CD4-positive, alpha-beta T cell (primary cell): ENCODE data around the gene ATXN2L. TPM values are rescaled to one million over a fixed set of nuclear protein-coding genes. Genes with fewer than 3 reads are reported as not detected.
A peak's percentile ranks its signal among the peaks of the same experiment; 100 is the strongest.

Experiments used
- ATAC-seq: fragments of 200-7000 bp; cut with Tn5 transposase; one replicate; pipeline ENCODE4 v1.10.0; 2022; ENCODE audit warnings: mild to moderate bottlenecking; ENCODE audit not compliant: poor library complexity
- CTCF ChIA-PET: fragments of 350-600 bp; sonication (Branson Sonifier 250); formaldehyde crosslinking; loops from one replicate; lab custom pipeline; 2021; ENCODE audit warnings: antibody characterized with exemption, inconsistent platforms; lab: Charles Lee
- POLR2A ChIA-PET: fragments of 350-600 bp; sonication (Branson Sonifier 250); formaldehyde crosslinking; loops from one replicate; lab custom pipeline; 2021; ENCODE audit warnings: antibody characterized with exemption, inconsistent platforms; lab: Charles Lee
- DNase-seq, 14 experiments: peaks; one replicate each; pipeline ENCODE4 v3.0.0-alpha.2; 2013 to 2020; ENCODE audit warnings: mixed read lengths in 2 of 14
- H3K27ac ChIP-seq, 2 donors: one replicate each; pipeline versions ENCODE4 v1.5.1 to v1.7.0; 2013; ENCODE audit warnings: low read length in 2 of 2, low read depth in 1 of 2, mild to moderate bottlenecking in 1 of 2
- H3K27me3 ChIP-seq, 2 experiments: 1 replicate in 1 of 2; 2 replicates in 1 of 2; pipeline versions ENCODE4 v1.6.1 to v1.7.0; 2013; ENCODE audit warnings: low read length in 2 of 2, control low read depth in 1 of 2, mild to moderate bottlenecking in 1 of 2, moderate library complexity in 1 of 2; ENCODE audit not compliant: insufficient read depth in 2 of 2, control insufficient read depth in 1 of 2
- H3K36me3 ChIP-seq: one replicate; pipeline ENCODE4 v1.6.1; 2013; ENCODE audit warnings: low read length, control low read depth; ENCODE audit not compliant: insufficient read depth
- H3K4me1 ChIP-seq: one replicate; pipeline ENCODE4 v1.6.1; 2013; ENCODE audit warnings: low read length, control low read depth; ENCODE audit not compliant: insufficient read depth
- H3K4me3 ChIP-seq: one replicate; pipeline ENCODE4 v1.5.1; 2013; ENCODE audit warnings: mild to moderate bottlenecking, low read length, moderate library complexity
- H3K9me3 ChIP-seq, 2 experiments: 1 replicate in 1 of 2; 2 replicates in 1 of 2; pipeline versions ENCODE4 v1.6.1 to v1.7.0; 2013; ENCODE audit warnings: low read length in 2 of 2, mild to moderate bottlenecking in 2 of 2, control low read depth in 1 of 2, moderate library complexity in 1 of 2; ENCODE audit not compliant: control insufficient read depth in 1 of 2, insufficient read depth in 1 of 2
- H3K27ac Mint-ChIP-seq: one replicate; pipeline ENCODE4 v1.8.0; 2020; ENCODE audit warnings: mixed read lengths
- H3K27me3 Mint-ChIP-seq: one replicate; pipeline ENCODE4 v1.8.0; 2021; ENCODE audit warnings: mixed read lengths
- H3K36me3 Mint-ChIP-seq: one replicate; pipeline ENCODE4 v1.8.0; 2021; ENCODE audit warnings: low read depth, mixed read lengths
- H3K4me1 Mint-ChIP-seq: one replicate; pipeline ENCODE4 v1.8.0; 2021; ENCODE audit warnings: low read depth, mixed read lengths
- H3K4me3 Mint-ChIP-seq: one replicate; pipeline ENCODE4 v1.8.0; 2020; ENCODE audit warnings: mild to moderate bottlenecking, mixed read lengths
- H3K9me3 Mint-ChIP-seq: one replicate; pipeline ENCODE4 v1.8.0; 2020; ENCODE audit warnings: mixed read lengths
- intact Hi-C, 2 experiments: fragments of 100-400 bp; cut with DNase I in 1 of 2; cut with micrococcal nuclease in 1 of 2; formaldehyde crosslinking; loops; one replicate each; pipeline versions ENCODE4 v1.15.1 to v1.9.0; 2023 to 2025; cut with DNase I, micrococcal nuclease
- total RNA-seq, 174 experiments: library from RNA in 2 of 174; stranded (reverse) in 2 of 174; gene quantifications; one replicate each; pipeline ENCODE4 v1.2.3 and lab custom pipeline; 2021 to 2026
- TF ChIP-seq, protein P1 (sequence below): fragments of 200-600 bp; IDR thresholded peaks from one replicate; pipeline ENCODE4 v1.8.0; 2022; ENCODE audit warnings: antibody characterized with exemption, mild to moderate bottlenecking

The ATXN2L gene
- total RNA-seq, 2 experiments from 2014 or later, result 292 to 304 TPM

DNA sequence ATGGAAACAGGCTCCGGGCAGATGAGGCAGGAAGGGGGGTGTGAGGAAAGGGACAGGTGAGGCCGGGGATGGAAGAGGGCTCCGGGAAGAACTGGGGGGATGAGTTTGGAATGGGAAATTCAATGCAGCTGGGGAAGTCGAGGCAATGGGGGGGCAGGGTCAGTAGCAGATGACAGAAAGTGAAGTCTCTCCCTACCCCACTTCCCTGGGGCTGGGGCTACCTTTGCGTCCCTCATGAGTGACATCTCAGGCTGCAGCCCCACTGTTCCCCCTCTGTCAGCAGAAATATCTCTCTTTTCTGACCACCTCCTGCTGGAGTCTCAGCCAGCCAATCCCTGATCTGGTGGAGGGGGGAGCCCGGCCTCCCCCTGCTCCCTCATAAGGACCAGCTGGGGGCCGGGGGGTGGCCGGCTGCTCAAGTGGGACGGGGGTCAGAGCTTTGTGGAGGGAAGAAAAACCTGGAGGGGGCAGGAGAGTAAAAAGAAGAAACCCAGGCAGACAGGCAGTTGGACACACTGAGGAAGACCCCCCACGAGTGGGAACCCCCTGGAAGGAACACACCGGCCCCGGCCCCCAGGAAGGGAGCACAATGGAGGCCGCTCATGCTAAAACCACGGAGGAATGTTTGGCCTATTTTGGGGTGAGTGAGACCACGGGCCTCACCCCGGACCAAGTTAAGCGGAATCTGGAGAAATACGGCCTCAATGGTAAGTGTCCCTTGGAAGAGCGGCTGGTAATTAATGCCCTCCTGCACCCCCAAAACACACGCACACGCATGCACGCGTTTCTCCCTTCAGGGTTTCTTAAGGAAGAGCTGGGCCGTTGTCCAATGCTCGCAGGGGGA is 55.5 kb downstream of the ATXN2L start, which contains the start of gene ATP2A1:
TSS of gene ATP2A1 (plus strand) at position 406 of the 844 bp plus-strand sequence. CDS start at position 590, 184 bp downstream.
- Mint-ChIP-seq H3K4me3 (peak within 1 kb of the TSS; percentile 87), H3K9me3 (no peaks in the 10 kb centered on the region), H3K36me3 (peaks cover 5% of the 10 kb centered on the region), H3K4me1 (peaks cover 8% of the 10 kb centered on the region), H3K27me3 (peaks cover 6% of the 10 kb centered on the region), H3K27ac (no peak within 1 kb of the TSS)
- Histone ChIP-seq H3K4me3 (peak within 1 kb of the TSS; percentile 95), H3K36me3 (peaks cover 10% of the 10 kb centered on the region), H3K9me3 (no peaks in the 10 kb centered on the region), H3K4me1 (peaks cover 20% of the 10 kb centered on the region), H3K27me3 (peaks cover 0 to 9% of the 10 kb centered on the region in 2 experiments), H3K27ac (no peak within 1 kb of the TSS)
- intact Hi-C loops, result loop anchor here in 1 of 2 experiments (2.0 kb wide), 1 partner anchor 14 kb away; no protein-coding TSS in a partner anchor
- DNase-seq, result no peak
- ATAC-seq, result no peak
- TF ChIP-seq, protein P1, sequence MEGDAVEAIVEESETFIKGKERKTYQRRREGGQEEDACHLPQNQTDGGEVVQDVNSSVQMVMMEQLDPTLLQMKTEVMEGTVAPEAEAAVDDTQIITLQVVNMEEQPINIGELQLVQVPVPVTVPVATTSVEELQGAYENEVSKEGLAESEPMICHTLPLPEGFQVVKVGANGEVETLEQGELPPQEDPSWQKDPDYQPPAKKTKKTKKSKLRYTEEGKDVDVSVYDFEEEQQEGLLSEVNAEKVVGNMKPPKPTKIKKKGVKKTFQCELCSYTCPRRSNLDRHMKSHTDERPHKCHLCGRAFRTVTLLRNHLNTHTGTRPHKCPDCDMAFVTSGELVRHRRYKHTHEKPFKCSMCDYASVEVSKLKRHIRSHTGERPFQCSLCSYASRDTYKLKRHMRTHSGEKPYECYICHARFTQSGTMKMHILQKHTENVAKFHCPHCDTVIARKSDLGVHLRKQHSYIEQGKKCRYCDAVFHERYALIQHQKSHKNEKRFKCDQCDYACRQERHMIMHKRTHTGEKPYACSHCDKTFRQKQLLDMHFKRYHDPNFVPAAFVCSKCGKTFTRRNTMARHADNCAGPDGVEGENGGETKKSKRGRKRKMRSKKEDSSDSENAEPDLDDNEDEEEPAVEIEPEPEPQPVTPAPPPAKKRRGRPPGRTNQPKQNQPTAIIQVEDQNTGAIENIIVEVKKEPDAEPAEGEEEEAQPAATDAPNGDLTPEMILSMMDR, result no peak
- POLR2A ChIA-PET, result interaction anchor here (1.4 to 3.2 kb wide), 4 partner anchors 8 to 47 kb away, joined by 4 to 29 read pairs (median 8); partner anchors contain the start of genes RABEP2, SH2B1 and TUFM
- CTCF ChIA-PET, result interaction anchor here (1.5 kb wide), 1 partner anchor 67 kb away, joined by 5 read pairs; no protein-coding TSS in a partner anchor

DNA sequence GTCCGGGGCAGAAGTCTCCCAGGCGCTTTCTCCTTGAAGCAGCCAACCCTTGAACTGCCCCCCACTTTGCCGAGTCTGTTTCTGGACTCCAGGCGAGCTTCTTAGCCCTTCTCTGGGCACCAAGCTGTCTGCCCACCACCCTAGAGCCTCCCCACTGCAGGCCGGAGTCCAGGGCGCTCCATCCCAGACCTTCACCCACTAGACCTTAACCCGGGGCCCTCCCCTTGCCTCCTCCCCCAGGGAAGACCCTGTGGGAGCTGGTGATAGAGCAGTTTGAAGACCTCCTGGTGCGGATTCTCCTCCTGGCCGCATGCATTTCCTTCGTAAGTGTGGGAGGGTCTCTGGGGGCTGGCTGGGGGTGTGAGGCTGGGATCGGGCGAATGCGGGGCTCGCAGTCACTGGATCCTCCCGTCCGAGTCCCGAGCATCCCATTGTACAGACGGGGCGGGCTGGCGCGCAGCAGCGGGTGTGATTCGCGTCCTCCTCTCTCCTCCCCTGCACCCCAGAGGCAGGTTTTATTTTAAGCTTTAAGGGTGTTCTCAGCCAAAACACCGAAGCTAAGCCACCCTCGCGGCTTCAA is 56.6 kb downstream of the ATXN2L start:
- peaks cover 8% of the 10 kb centered on the region for H3K4me1 Mint-ChIP-seq
- ChIA-PET POLR2A (interaction anchor here (1.4 to 3.2 kb wide), 5 partner anchors 9 to 57 kb away, joined by 4 to 29 read pairs (median 9); partner anchors contain the start of genes ATXN2L, RABEP2, SH2B1 and TUFM), CTCF (interaction anchor here (1.1 to 1.5 kb wide), 2 partner anchors 33 to 66 kb away, joined by 4 to 5 read pairs; partner anchors contain the start of gene TUFM)
- no peak overlapping the region for H3K27ac ChIP-seq
- H3K27me3 ChIP-seq, result peaks cover 0 to 9% of the 10 kb centered on the region in 2 experiments
- no peak for DNase-seq
- peaks cover 6% of the 10 kb centered on the region for H3K27me3 Mint-ChIP-seq
- peaks cover 2% of the 10 kb centered on the region for H3K36me3 ChIP-seq
- H3K9me3 Mint-ChIP-seq, result no peaks in the 10 kb centered on the region
- peak; percentile 33 for ATAC-seq
- H3K4me3 Mint-ChIP-seq, result peak overlapping the region; percentile 87
- no peaks in the 10 kb centered on the region for H3K9me3 ChIP-seq
- no peak overlapping the region for H3K27ac Mint-ChIP-seq
- no peaks in the 10 kb centered on the region for H3K36me3 Mint-ChIP-seq
- intact Hi-C loops, result loop anchor here in 1 of 2 experiments (2.0 kb wide), 1 partner anchor 15 kb away; no protein-coding TSS in a partner anchor
- peak overlapping the region; percentile 95 for H3K4me3 ChIP-seq
- peaks cover 20% of the 10 kb centered on the region for H3K4me1 ChIP-seq
- TF ChIP-seq, protein P1, result no peak
